ENCODE data around the gene PLOD1.
A peak's percentile ranks its signal among the peaks of the same experiment; 100 is the strongest.

PLOD1 gene

DNA sequence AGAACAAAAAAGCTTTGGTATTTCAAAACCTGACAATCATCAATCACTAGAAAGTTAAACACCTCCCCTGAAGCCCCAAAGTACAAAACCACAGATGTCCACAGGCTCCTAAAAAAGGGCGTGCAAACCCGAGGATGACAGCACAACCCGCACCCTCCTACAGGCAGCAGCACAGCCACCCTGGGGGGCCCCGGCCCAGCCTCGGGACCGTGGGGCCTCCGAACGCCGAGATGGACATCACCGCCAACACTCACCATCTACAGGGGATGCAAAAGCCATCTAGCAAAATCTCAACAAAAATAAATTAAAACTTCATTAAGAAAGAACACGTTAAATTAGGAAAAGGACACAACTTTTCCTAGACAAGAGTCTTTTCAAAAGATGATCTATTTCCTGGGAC, 14.9 kb upstream of the PLOD1 start:
- no peak for TF ChIP-seq EZH2phosphoT487 (IDR thresholded peaks at IDR 0.05; ENCODE audit: borderline replicate concordance)
- TF ChIP-seq, protein P1, sequence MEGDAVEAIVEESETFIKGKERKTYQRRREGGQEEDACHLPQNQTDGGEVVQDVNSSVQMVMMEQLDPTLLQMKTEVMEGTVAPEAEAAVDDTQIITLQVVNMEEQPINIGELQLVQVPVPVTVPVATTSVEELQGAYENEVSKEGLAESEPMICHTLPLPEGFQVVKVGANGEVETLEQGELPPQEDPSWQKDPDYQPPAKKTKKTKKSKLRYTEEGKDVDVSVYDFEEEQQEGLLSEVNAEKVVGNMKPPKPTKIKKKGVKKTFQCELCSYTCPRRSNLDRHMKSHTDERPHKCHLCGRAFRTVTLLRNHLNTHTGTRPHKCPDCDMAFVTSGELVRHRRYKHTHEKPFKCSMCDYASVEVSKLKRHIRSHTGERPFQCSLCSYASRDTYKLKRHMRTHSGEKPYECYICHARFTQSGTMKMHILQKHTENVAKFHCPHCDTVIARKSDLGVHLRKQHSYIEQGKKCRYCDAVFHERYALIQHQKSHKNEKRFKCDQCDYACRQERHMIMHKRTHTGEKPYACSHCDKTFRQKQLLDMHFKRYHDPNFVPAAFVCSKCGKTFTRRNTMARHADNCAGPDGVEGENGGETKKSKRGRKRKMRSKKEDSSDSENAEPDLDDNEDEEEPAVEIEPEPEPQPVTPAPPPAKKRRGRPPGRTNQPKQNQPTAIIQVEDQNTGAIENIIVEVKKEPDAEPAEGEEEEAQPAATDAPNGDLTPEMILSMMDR (conservative IDR thresholded peaks at IDR 0.05; ENCODE audit: low read length) = no peak
- Histone ChIP-seq H3K27me3 (ENCODE audit: insufficient read depth, low read length, poor library complexity, severe bottlenecking) (no peaks in the 10 kb centered on the region), H3F3A (ENCODE audit: low read depth) (no peaks in the 10 kb centered on the region), H3K4me3 (ENCODE audit: low read length, poor library complexity, severe bottlenecking) (no peak overlapping the region), H3K36me3 (ENCODE audit: insufficient read depth, low read length) (peaks cover 31% of the 10 kb centered on the region; the same call in 1 of the 2 replicates), H2AFZ (ENCODE audit: low read length) (no peak overlapping the region), H3K9ac (ENCODE audit: low read depth, low read length, poor library complexity, severe bottlenecking) (no peak overlapping the region), H4K20me1 (ENCODE audit: insufficient read depth, low read length, poor library complexity, severe bottlenecking) (peaks cover 38% of the 10 kb centered on the region), H3K9me2 (replicated peaks; ENCODE audit: low read depth, low read length) (no peaks in the 10 kb centered on the region), H3K4me1 (ENCODE audit: insufficient read depth, low read length, poor library complexity, severe bottlenecking) (peaks cover 25% of the 10 kb centered on the region), H3K4me2 (ENCODE audit: low read depth, low read length, poor library complexity, severe bottlenecking) (peak overlapping the region; percentile 60), H3K79me2 (ENCODE audit: insufficient read depth, low read length) (peaks cover 53% of the 10 kb centered on the region), H3K9me3 (ENCODE audit: insufficient read depth, low read depth, low read length) (no peaks in the 10 kb centered on the region)

DNA sequence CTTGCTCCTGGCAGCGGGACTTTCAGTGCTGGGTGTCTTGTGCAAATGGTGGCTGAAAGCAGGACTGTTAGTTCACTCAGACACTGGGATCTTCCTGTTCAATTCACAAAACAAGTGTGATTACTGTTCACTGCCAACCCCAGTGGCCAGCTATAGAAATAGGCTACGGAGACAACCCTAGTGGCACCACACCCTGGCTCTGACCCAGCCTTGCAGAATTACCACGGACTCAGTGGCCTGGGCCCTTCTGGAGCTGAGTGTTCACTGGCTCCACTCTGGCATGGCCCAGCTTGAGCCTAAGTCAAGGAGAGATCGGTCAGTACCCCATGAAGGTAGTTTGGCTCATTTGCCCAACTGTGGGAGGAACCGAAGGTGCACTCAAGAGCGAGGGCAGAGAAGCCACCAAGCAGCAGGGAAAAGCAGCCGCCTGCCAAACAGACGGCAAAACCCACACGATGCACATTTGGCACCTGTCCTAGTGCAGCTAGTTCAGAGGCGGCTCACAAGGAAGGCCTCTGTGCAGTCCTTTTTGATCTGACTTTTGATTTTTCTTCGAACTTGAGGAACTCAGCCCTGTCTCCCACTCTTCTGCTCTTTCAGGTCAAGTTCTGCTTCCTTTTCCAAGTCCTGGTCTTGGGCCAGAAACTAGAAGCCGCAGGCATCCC, 14.1 kb upstream of the PLOD1 start:
- H3K36me3 ChIP-seq (ENCODE audit: insufficient read depth, low read length) = peaks cover 31% of the 10 kb centered on the region; the same call in 1 of the 2 replicates

DNA sequence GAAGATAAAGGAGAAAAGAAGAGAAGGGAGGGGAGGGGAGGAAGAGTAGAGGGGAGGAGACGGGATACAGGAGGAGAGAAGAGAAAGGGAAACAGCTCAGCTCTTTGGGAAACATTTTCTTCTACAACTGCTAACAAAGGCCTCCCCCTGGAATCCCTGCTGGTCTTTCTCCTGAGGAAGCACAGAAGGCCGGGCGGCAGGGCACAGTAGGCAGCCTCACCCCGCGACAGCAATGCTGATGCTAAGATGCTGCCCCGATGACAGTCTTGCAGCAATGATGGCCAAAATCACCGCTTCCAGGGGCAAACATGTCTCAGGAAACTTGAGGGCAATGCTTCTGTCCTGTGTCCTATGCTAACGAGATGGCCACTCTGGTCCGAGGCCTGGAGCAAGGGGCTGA, 13.5 kb upstream of the PLOD1 start:
- H3K9ac ChIP-seq (ENCODE audit: low read depth, low read length, poor library complexity, severe bottlenecking) = peak overlapping the region; percentile 41
- H3K9me3 ChIP-seq (ENCODE audit: insufficient read depth, low read depth, low read length) = no peaks in the 10 kb centered on the region
- peaks cover 44% of the 10 kb centered on the region for H4K20me1 ChIP-seq (ENCODE audit: insufficient read depth, low read length, poor library complexity, severe bottlenecking)
- no peaks in the 10 kb centered on the region for H3F3A ChIP-seq (ENCODE audit: low read depth)
- H3K9me2 ChIP-seq (replicated peaks; ENCODE audit: low read depth, low read length) = no peaks in the 10 kb centered on the region
- H3K36me3 ChIP-seq (ENCODE audit: insufficient read depth, low read length) = peaks cover 31% of the 10 kb centered on the region; the same call in 1 of the 2 replicates
- no peak for TF ChIP-seq EZH2phosphoT487 (IDR thresholded peaks at IDR 0.05; ENCODE audit: borderline replicate concordance)
- TF ChIP-seq, protein P1 (conservative IDR thresholded peaks at IDR 0.05; ENCODE audit: low read length) = no peak
- H3K79me2 ChIP-seq (ENCODE audit: insufficient read depth, low read length) = peaks cover 66% of the 10 kb centered on the region
- no peak overlapping the region for H2AFZ ChIP-seq (ENCODE audit: low read length)
- H3K4me1 ChIP-seq (ENCODE audit: insufficient read depth, low read length, poor library complexity, severe bottlenecking) = peaks cover 29% of the 10 kb centered on the region
- H3K4me3 ChIP-seq (ENCODE audit: low read length, poor library complexity, severe bottlenecking) = peak overlapping the region; percentile 61
- peak overlapping the region; percentile 60 for H3K4me2 ChIP-seq (ENCODE audit: low read depth, low read length, poor library complexity, severe bottlenecking)
- no peaks in the 10 kb centered on the region for H3K27me3 ChIP-seq (ENCODE audit: insufficient read depth, low read length, poor library complexity, severe bottlenecking)

More for the DNA sequence above, 14.1 kb upstream of the PLOD1 start:
- peaks cover 60% of the 10 kb centered on the region for H3K79me2 ChIP-seq (ENCODE audit: insufficient read depth, low read length)
- H3K4me1 ChIP-seq (ENCODE audit: insufficient read depth, low read length, poor library complexity, severe bottlenecking) = peaks cover 29% of the 10 kb centered on the region
- peak overlapping the region; percentile 41 for H3K9ac ChIP-seq (ENCODE audit: low read depth, low read length, poor library complexity, severe bottlenecking)
- H3K4me2 ChIP-seq (ENCODE audit: low read depth, low read length, poor library complexity, severe bottlenecking) = peak overlapping the region; percentile 60
- H3K9me2 ChIP-seq (replicated peaks; ENCODE audit: low read depth, low read length) = no peaks in the 10 kb centered on the region
- no peaks in the 10 kb centered on the region for H3K27me3 ChIP-seq (ENCODE audit: insufficient read depth, low read length, poor library complexity, severe bottlenecking)
- H2AFZ ChIP-seq (ENCODE audit: low read length) = no peak overlapping the region
- peaks cover 44% of the 10 kb centered on the region for H4K20me1 ChIP-seq (ENCODE audit: insufficient read depth, low read length, poor library complexity, severe bottlenecking)
- peak overlapping the region; percentile 61 for H3K4me3 ChIP-seq (ENCODE audit: low read length, poor library complexity, severe bottlenecking)
- no peaks in the 10 kb centered on the region for H3F3A ChIP-seq (ENCODE audit: low read depth)
- TF ChIP-seq, protein P1 (conservative IDR thresholded peaks at IDR 0.05; ENCODE audit: low read length) = no peak
- no peak for TF ChIP-seq EZH2phosphoT487 (IDR thresholded peaks at IDR 0.05; ENCODE audit: borderline replicate concordance)
- no peaks in the 10 kb centered on the region for H3K9me3 ChIP-seq (ENCODE audit: insufficient read depth, low read depth, low read length)
